ENCODE data around the gene THEMIS. TPM values are rescaled to one million over a fixed set of nuclear protein-coding genes. Genes with fewer than 3 reads are reported as not detected.
"Not testable (repeated sequence)": the region's sequence is repeated elsewhere in the genome, so short reads cannot be mapped to it uniquely, and the experiment has no call there.

The THEMIS gene
- total RNA-seq, 1 donor from 2014 or later = 11.3 TPM

DNA sequence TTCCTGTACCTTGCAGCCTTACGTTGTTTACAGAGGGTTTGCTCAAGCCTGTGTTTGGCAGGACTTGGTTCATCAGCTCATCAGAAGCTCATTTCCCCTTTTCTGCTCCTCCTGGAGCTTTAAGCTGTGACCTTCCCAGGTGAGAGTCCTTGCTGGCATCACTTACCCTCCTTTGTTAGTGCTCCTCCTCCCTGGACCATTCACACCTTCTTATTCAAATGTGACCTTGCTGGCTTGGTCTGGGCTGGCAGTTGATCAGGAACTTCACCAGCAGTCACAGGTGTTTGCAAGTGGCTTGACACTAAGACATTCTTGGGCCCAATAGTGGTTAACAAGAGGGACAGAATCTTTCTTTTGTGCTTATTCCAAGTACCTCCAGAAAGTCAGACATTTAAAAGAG is 175.0 kb downstream of the THEMIS start:
- DNase-seq (ENCODE audit: low spot score) = no peak
- H3K27me3 Mint-ChIP-seq (ENCODE audit: insufficient read depth) = no peaks in the 10 kb centered on the region
- no peak overlapping the region for H3K27ac Mint-ChIP-seq
- H3K4me3 Mint-ChIP-seq = no peak overlapping the region
- intact Hi-C loops (cut with micrococcal nuclease) = no loop called here
- H3K36me3 Mint-ChIP-seq (ENCODE audit: low read depth) = peaks cover 31% of the 10 kb centered on the region
- no peaks in the 10 kb centered on the region for H3K9me3 Mint-ChIP-seq
- no peaks in the 10 kb centered on the region for H3K4me1 Mint-ChIP-seq (ENCODE audit: low read depth)

DNA sequence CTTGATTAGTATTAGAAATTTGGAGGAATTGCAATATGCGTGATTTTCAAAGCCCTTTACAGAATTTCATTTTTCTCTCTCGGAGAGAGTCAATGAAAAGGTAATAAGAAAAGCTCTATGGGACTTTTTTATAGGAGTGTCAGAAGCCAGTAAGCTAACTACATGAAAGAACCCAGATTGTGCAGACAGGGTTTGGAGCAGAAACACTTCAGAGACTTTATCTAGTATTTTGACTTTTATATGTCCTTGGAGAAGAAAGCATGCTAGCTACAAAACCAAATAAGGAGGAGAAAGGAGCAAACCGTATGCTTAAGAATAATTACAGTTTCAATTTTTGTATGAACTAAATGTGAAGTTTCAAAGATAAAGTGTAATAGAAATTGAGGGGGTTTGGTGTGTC is 182.2 kb downstream of the THEMIS start:
- no peak overlapping the region for H3K4me3 Mint-ChIP-seq
- no peak for DNase-seq (ENCODE audit: low spot score)

DNA sequence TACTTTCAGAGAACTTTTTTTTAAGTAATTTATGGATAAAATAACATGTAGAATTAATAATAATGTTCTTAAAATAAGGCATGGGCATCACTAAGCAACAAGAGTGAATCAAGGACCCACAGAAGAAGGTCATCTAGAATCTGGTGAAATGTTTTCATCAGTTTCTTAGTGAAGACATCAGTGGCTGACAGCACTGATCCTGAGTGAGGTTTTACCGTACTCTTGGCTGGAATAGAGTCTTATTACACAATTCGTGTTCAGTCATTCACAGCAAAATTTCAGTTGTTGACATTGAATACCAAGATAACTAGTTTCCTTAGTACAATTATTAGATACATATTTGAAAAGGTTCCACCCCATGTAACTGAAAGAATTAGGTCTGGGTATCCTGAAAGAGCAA is 183.5 kb downstream of the THEMIS start:
- no peaks in the 10 kb centered on the region for H3K27me3 Mint-ChIP-seq (ENCODE audit: insufficient read depth)
- H3K27ac Mint-ChIP-seq = no peak overlapping the region
- no peak overlapping the region for H3K4me3 Mint-ChIP-seq
- no peaks in the 10 kb centered on the region for H3K9me3 Mint-ChIP-seq
- intact Hi-C loops (cut with micrococcal nuclease) = no loop called here
- H3K4me1 Mint-ChIP-seq (ENCODE audit: low read depth) = no peaks in the 10 kb centered on the region
- no peak for DNase-seq (ENCODE audit: low spot score)
- peaks cover 39% of the 10 kb centered on the region for H3K36me3 Mint-ChIP-seq (ENCODE audit: low read depth)

More for the DNA sequence above, 182.2 kb downstream of the THEMIS start:
- intact Hi-C loops (cut with micrococcal nuclease) = no loop called here
- Mint-ChIP-seq H3K9me3 (no peaks in the 10 kb centered on the region), H3K27me3 (ENCODE audit: insufficient read depth) (no peaks in the 10 kb centered on the region), H3K27ac (no peak overlapping the region), H3K4me1 (ENCODE audit: low read depth) (no peaks in the 10 kb centered on the region), H3K36me3 (ENCODE audit: low read depth) (peaks cover 40% of the 10 kb centered on the region)

DNA sequence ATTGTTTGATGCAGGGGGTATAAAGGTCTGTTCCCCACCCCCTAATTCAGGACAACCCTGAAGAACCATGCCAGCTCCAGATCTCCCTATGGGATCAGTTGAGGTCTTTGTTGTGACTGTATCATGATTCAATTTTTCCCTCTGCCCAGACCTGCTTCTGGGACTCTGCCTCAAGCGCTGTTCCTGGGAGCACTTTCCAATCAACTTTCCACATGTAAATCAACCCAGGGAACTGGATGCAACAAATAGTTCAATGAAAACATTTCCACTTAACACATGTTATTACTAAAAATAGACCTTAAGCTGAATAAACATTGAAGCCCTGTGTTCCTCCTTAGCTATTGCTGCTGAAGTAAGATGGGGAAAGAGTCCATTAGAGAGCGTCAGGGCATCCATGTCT is 184.4 kb downstream of the THEMIS start:
- no peaks in the 10 kb centered on the region for H3K27me3 Mint-ChIP-seq (ENCODE audit: insufficient read depth)
- H3K4me3 Mint-ChIP-seq = no peak overlapping the region
- H3K36me3 Mint-ChIP-seq (ENCODE audit: low read depth) = peaks cover 39% of the 10 kb centered on the region
- intact Hi-C loops (cut with micrococcal nuclease) = no loop called here
- H3K9me3 Mint-ChIP-seq = no peaks in the 10 kb centered on the region
- DNase-seq (ENCODE audit: low spot score) = no peak
- H3K27ac Mint-ChIP-seq = no peak overlapping the region
- no peaks in the 10 kb centered on the region for H3K4me1 Mint-ChIP-seq (ENCODE audit: low read depth)

DNA sequence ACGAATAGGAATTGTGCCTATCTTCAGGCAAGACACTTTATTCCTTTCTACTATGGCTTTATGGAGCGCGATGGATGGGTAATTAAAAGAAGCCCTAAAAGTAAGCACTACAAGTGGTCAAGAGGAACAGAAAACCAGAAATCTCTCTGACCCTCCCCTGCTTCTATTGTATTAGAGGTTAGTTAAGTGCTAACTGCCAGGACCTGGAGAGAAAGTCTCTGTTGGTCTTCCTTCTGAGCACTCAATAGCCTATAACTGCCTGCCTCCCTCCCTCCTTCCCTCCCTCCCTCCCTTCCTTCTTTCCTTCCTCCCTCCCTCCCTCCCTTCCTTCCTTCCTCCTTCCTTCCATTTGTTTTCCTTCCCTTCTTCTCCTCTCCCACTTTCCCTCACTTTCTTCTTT is 190.2 kb downstream of the THEMIS start:
- Mint-ChIP-seq H3K27ac (no peak overlapping the region), H3K4me1 (ENCODE audit: low read depth) (no peaks in the 10 kb centered on the region), H3K36me3 (ENCODE audit: low read depth) (peaks cover 40% of the 10 kb centered on the region), H3K27me3 (ENCODE audit: insufficient read depth) (no peaks in the 10 kb centered on the region), H3K9me3 (peaks cover 4% of the 10 kb centered on the region), H3K4me3 (no peak overlapping the region)
- intact Hi-C loops (cut with micrococcal nuclease) = no loop called here
- no peak for DNase-seq (ENCODE audit: low spot score)

DNA sequence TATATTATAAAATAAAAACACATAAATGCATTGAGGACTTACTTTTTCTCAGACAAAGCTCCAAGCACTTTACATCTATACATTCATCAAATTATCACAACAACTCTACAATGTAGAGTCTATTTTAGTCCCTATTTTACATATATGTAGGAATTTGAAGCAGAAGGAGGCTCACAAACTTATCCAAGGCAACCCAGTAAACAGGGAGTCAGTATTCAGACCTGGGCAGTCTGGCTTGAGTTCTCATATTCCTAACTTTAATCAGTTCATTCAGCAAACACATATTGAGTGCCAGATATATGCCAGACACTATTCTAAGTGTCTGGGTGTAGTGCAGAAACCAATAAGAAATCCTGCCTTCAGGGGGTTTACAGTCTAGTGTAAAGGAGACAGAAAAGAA is 194.6 kb downstream of the THEMIS start:
- Mint-ChIP-seq H3K36me3 (ENCODE audit: low read depth) (peaks cover 41% of the 10 kb centered on the region), H3K4me3 (no peak overlapping the region), H3K4me1 (ENCODE audit: low read depth) (no peaks in the 10 kb centered on the region), H3K27ac (no peak overlapping the region), H3K27me3 (ENCODE audit: insufficient read depth) (no peaks in the 10 kb centered on the region), H3K9me3 (peaks cover 4% of the 10 kb centered on the region)
- intact Hi-C loops (cut with micrococcal nuclease) = no loop called here
- no peak for DNase-seq (ENCODE audit: low spot score)

DNA sequence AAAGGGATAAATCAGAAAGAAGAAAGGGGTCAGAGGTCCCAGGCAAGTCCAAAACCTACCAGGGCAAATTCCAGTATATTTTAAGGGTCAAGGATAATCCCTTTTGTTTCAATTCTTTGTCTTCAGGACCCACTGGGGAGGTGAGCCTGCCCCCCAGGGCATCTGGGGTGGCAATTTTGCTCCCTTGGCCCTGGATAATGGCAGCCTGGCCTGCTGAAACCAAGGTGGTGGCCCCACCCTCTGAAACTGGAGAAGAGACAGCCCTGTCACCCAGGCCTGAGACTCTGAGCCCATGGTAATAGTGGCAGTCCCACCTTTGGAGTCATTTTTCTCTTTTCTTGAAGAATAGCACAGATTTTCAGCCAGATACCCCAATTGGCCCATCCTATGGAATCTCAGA is 205.8 kb downstream of the THEMIS start:
- intact Hi-C loops (cut with micrococcal nuclease) = no loop called here
- H3K4me3 Mint-ChIP-seq = no peak overlapping the region
- H3K9me3 Mint-ChIP-seq = no peaks in the 10 kb centered on the region
- peaks cover 40% of the 10 kb centered on the region for H3K36me3 Mint-ChIP-seq (ENCODE audit: low read depth)
- H3K4me1 Mint-ChIP-seq (ENCODE audit: low read depth) = no peaks in the 10 kb centered on the region
- DNase-seq (ENCODE audit: low spot score) = no peak
- no peaks in the 10 kb centered on the region for H3K27me3 Mint-ChIP-seq (ENCODE audit: insufficient read depth)
- no peak overlapping the region for H3K27ac Mint-ChIP-seq

DNA sequence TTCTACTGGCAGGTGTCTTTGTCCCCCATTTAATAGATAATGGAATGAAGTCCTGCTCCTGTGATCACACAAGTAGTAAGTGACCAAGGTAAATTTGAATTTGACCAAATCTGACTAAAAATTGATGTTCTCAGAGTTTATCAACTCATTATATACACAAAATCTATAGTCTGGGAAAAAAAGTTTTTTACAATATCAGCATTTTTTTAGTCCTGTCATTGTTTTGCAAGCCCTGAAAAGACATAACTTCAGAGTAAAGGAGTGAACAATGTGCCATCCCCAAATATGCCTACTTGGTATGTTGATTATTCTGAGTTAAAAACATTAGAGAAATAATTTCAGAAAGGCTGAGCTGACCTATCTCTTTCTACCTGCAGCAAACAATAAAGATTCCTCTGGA is 209.7 kb downstream of the THEMIS start:
- Mint-ChIP-seq H3K9me3 (peaks cover 12% of the 10 kb centered on the region), H3K27ac (no peak overlapping the region), H3K4me1 (ENCODE audit: low read depth) (no peaks in the 10 kb centered on the region), H3K4me3 (no peak overlapping the region), H3K36me3 (ENCODE audit: low read depth) (peaks cover 26% of the 10 kb centered on the region), H3K27me3 (ENCODE audit: insufficient read depth) (no peaks in the 10 kb centered on the region)
- intact Hi-C loops (cut with micrococcal nuclease) = no loop called here
- DNase-seq (ENCODE audit: low spot score) = no peak

DNA sequence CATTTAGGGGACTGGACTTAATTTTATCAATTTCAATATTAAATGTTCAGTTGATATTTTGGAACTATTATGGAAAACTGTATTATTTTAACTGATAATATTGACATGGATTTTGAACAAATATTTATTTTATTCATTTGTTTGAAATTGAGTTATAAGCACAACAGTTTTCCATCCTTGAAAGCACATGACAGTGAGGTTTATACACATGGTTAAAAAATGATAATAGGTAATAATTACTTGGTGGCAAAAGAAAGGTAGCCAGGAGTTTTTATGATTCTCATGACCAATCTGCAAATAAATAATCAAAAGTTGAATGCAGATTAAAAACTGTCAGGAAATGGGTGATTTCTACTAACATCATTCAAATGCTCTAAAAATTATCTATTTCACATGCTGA is 210.3 kb downstream of the THEMIS start:
- intact Hi-C loops (cut with micrococcal nuclease) = no loop called here
- no peak for DNase-seq (ENCODE audit: low spot score)
- peaks cover 22% of the 10 kb centered on the region for H3K36me3 Mint-ChIP-seq (ENCODE audit: low read depth)
- H3K9me3 Mint-ChIP-seq = peaks cover 12% of the 10 kb centered on the region
- no peak overlapping the region for H3K4me3 Mint-ChIP-seq
- no peak overlapping the region for H3K27ac Mint-ChIP-seq
- H3K4me1 Mint-ChIP-seq (ENCODE audit: low read depth) = no peaks in the 10 kb centered on the region
- no peaks in the 10 kb centered on the region for H3K27me3 Mint-ChIP-seq (ENCODE audit: insufficient read depth)

DNA sequence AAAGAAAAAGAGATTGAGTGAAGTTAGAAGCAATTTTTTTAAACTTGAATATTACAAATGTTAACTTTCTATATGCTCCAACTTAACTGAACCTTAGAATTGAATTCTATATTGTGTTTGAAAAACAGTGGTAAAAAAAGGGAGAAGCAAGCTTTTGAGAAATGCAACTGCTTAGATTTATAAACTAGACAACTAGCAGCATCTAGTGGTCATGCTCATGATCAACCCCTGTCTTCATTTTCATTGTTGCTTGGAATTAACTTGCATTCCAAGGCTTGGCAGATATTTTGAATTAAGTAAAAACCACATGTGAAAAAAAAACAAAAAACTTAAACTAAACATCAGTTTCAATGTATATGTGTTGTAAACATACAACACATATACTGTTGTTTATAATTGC is 210.8 kb downstream of the THEMIS start:
- no peak for DNase-seq (ENCODE audit: low spot score)
- H3K9me3 Mint-ChIP-seq = peaks cover 12% of the 10 kb centered on the region
- intact Hi-C loops (cut with micrococcal nuclease) = no loop called here

DNA sequence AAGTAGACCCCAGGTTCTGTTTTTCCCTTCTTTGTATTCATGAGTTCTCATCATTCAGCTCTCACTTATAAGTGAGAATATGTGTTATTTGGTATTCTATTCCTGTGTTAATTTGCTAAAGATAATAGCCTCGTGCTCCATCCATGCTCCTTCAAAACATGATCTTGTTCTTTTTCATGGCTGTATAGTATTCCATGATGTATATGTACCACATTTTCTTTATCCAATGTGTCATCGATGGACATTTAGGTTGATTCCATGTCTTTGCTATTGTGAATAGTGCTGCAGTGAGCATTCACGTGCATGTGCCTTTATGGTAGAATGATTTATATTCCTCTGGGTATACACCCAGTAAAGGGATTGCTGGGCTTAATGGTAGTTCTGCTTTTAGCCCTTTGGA is 213.4 kb downstream of the THEMIS start:
- intact Hi-C loops (cut with micrococcal nuclease); H3K27me3 Mint-ChIP-seq (ENCODE audit: insufficient read depth); DNase-seq (ENCODE audit: low spot score); H3K4me3 Mint-ChIP-seq; H3K27ac Mint-ChIP-seq; H3K4me1 Mint-ChIP-seq (ENCODE audit: low read depth); H3K36me3 Mint-ChIP-seq (ENCODE audit: low read depth): not testable (repeated sequence)
- H3K9me3 Mint-ChIP-seq = peaks cover 12% of the 10 kb centered on the region

More for the DNA sequence above, 210.8 kb downstream of the THEMIS start:
- Mint-ChIP-seq H3K4me1 (ENCODE audit: low read depth) (no peaks in the 10 kb centered on the region), H3K36me3 (ENCODE audit: low read depth) (peaks cover 19% of the 10 kb centered on the region), H3K27ac (no peak overlapping the region), H3K4me3 (no peak overlapping the region), H3K27me3 (ENCODE audit: insufficient read depth) (no peaks in the 10 kb centered on the region)

DNA sequence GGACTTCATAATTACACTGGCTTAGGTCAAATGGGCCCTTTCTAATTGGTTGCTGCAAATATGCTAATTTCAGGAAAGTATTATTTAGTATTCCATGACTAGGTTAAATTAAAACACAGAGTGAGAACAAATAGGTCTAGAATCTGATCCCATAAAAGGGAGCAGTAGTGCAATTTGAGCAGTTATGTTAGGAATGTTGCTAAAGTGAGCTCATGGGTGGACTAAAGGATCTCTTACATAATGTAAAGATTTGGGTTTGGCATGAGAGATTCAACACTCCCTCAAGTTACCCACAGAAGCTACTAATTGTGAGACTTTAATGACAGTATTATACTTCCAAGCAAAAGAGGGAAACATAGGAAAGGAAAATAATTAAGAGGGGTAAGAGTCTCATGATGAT is 214.8 kb downstream of the THEMIS start:
- intact Hi-C loops (cut with micrococcal nuclease) = no loop called here
- Mint-ChIP-seq H3K4me1 (ENCODE audit: low read depth) (no peaks in the 10 kb centered on the region), H3K27ac (no peak overlapping the region), H3K36me3 (ENCODE audit: low read depth) (peaks cover 6% of the 10 kb centered on the region), H3K9me3 (peaks cover 12% of the 10 kb centered on the region), H3K4me3 (no peak overlapping the region), H3K27me3 (ENCODE audit: insufficient read depth) (no peaks in the 10 kb centered on the region)
- DNase-seq (ENCODE audit: low spot score) = no peak

DNA sequence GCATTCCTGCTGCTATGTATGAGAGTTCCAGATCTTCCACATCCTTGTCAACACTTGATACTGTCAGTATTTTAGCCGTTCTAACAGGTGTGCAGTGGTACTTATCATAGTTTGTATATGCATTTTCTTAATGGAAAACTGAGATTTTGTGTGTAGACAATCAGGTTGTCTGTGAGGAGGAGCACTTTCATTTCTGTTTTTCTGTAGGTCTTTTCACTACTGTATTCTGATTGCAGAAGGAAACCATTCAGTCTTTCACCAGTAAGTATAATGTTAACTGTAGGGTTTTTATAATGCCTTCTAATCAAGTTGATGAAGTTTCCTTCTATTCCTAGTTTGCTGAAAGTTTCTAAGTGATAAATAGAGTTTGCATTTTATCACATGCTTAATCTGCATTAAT is 216.4 kb downstream of the THEMIS start:
- Mint-ChIP-seq H3K27me3 (ENCODE audit: insufficient read depth) (no peaks in the 10 kb centered on the region), H3K4me1 (ENCODE audit: low read depth) (no peaks in the 10 kb centered on the region), H3K36me3 (ENCODE audit: low read depth) (peaks cover 4% of the 10 kb centered on the region), H3K4me3 (no peak overlapping the region), H3K27ac (no peak overlapping the region), H3K9me3 (peaks cover 12% of the 10 kb centered on the region)
- intact Hi-C loops (cut with micrococcal nuclease) = no loop called here
- no peak for DNase-seq (ENCODE audit: low spot score)

All from activated T-helper 1 cell treated with anti-CD3 and anti-CD28 coated beads, Interleukin-12 subunit alpha, Interleukin-12 subunit beta, Interleukin-2, Interleukin-4 antibody, amounts not matched to agents 30 ng/mL and 10 ng/mL and 1 ng/mL, durations not matched to agents 14 hours and 24 hours and 36 hours (primary cell).